ENCODE measurements around the gene TPI1.

The TPI1 gene

GRCh38 chr12:6917491-6918231, 50.3 kb downstream of the TPI1 start:
- no peaks in the 10 kb centered on the region for H4K20me1 ChIP-seq (ENCODE audit: insufficient read depth, low read length)
- H3K4me1 ChIP-seq (ENCODE audit: insufficient read depth, low read length, severe bottlenecking): peaks cover 21% of the 10 kb centered on the region
- peaks cover 10% of the 10 kb centered on the region; the same call in 1 of the 2 replicates for H3K27me3 ChIP-seq (ENCODE audit: insufficient read depth, low read length)
- H3K4me2 ChIP-seq (ENCODE audit: low read length): no peak overlapping the region
- no peak overlapping the region for H3K27ac ChIP-seq (ENCODE audit: low read depth, low read length, poor library complexity, severe bottlenecking)
- H3K9ac ChIP-seq (ENCODE audit: low read length): no peak overlapping the region
- H3F3A ChIP-seq (ENCODE audit: insufficient read depth, low read length): no peaks in the 10 kb centered on the region
- no peaks in the 10 kb centered on the region for H3K79me2 ChIP-seq (ENCODE audit: insufficient read depth, low read length)
- no peak overlapping the region for H2AFZ ChIP-seq (ENCODE audit: low read length)
- H3K36me3 ChIP-seq (ENCODE audit: insufficient read depth, low read length): no peaks in the 10 kb centered on the region
- H3K9me2 ChIP-seq (ENCODE audit: low read depth, low read length): no peaks in the 10 kb centered on the region
- TF ChIP-seq, protein P1, sequence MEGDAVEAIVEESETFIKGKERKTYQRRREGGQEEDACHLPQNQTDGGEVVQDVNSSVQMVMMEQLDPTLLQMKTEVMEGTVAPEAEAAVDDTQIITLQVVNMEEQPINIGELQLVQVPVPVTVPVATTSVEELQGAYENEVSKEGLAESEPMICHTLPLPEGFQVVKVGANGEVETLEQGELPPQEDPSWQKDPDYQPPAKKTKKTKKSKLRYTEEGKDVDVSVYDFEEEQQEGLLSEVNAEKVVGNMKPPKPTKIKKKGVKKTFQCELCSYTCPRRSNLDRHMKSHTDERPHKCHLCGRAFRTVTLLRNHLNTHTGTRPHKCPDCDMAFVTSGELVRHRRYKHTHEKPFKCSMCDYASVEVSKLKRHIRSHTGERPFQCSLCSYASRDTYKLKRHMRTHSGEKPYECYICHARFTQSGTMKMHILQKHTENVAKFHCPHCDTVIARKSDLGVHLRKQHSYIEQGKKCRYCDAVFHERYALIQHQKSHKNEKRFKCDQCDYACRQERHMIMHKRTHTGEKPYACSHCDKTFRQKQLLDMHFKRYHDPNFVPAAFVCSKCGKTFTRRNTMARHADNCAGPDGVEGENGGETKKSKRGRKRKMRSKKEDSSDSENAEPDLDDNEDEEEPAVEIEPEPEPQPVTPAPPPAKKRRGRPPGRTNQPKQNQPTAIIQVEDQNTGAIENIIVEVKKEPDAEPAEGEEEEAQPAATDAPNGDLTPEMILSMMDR (IDR thresholded peaks at IDR 0.05; ENCODE audit: low read length): no peak
- no peak for TF ChIP-seq EZH2 (IDR thresholded peaks at IDR 0.05; ENCODE audit: borderline replicate concordance, low read length)
- H3K9me3 ChIP-seq (ENCODE audit: low read length): no peaks in the 10 kb centered on the region
- H3K4me3 ChIP-seq (ENCODE audit: low read depth, low read length, poor library complexity, severe bottlenecking): no peak overlapping the region

- Histone ChIP-seq H3F3A (ENCODE audit: insufficient read depth, low read length) (no peaks in the 10 kb centered on the region), H3K4me3 (ENCODE audit: low read depth, low read length, poor library complexity, severe bottlenecking) (no peak overlapping the region), H3K9me3 (ENCODE audit: low read length) (no peaks in the 10 kb centered on the region), H3K36me3 (ENCODE audit: insufficient read depth, low read length) (no peaks in the 10 kb centered on the region), H3K9ac (ENCODE audit: low read length) (no peak overlapping the region), H3K4me1 (ENCODE audit: insufficient read depth, low read length, severe bottlenecking) (peaks cover 19% of the 10 kb centered on the region), H3K79me2 (ENCODE audit: insufficient read depth, low read length) (no peaks in the 10 kb centered on the region), H3K27ac (ENCODE audit: low read depth, low read length, poor library complexity, severe bottlenecking) (no peak overlapping the region), H2AFZ (ENCODE audit: low read length) (no peak overlapping the region), H3K4me2 (ENCODE audit: low read length) (no peak overlapping the region), H4K20me1 (ENCODE audit: insufficient read depth, low read length) (no peaks in the 10 kb centered on the region), H3K27me3 (ENCODE audit: insufficient read depth, low read length) (peaks cover 5% of the 10 kb centered on the region; the same call in 1 of the 2 replicates), H3K9me2 (ENCODE audit: low read depth, low read length) (no peaks in the 10 kb centered on the region)
- TF ChIP-seq, protein P1 (IDR thresholded peaks at IDR 0.05; ENCODE audit: low read length): no peak
- no peak for TF ChIP-seq EZH2 (IDR thresholded peaks at IDR 0.05; ENCODE audit: borderline replicate concordance, low read length)
These were observed 52.3 kb downstream of the TPI1 start for GRCh38 chr12:6919588-6919987.

All from OCI-LY1 (cell line).